Hepatocyte (in vitro differentiated cells): Measurements from ENCODE around the gene SEC61A1. TPM values are rescaled to one million over a fixed set of nuclear protein-coding genes. Genes with fewer than 3 reads are reported as not detected.

ENCODE experiments used
- DNase-seq: peaks from one replicate; pipeline ENCODE4 v3.0.0-alpha.2; 2016; ENCODE audit warnings: low spot score
- H2AFZ ChIP-seq: fragments of 200-600 bp; sonication (generic); 2 replicates; pipeline ENCODE4 v1.6.0; 2016; ENCODE audit warnings: antibody characterized with exemption, mild to moderate bottlenecking
- H3K27ac ChIP-seq: fragments of 200-600 bp; sonication (generic); 2 replicates; pipeline ENCODE4 v1.5.1; 2016; ENCODE audit warnings: mild to moderate bottlenecking
- H3K27me3 ChIP-seq: fragments of 200-600 bp; sonication (generic); 2 replicates; pipeline ENCODE4 v1.6.1; 2016
- H3K36me3 ChIP-seq: fragments of 200-600 bp; sonication (generic); replicated peaks from 2 replicates; pipeline ENCODE4 v1.5.1; 2016; ENCODE audit warnings: low read depth; ENCODE audit not compliant: insufficient read depth
- H3K4me1 ChIP-seq: fragments of 200-600 bp; sonication (generic); 2 replicates; pipeline ENCODE4 v1.5.1; 2016; ENCODE audit warnings: mild to moderate bottlenecking, moderate library complexity; ENCODE audit not compliant: insufficient read depth
- H3K4me2 ChIP-seq: fragments of 200-600 bp; sonication (generic); 2 replicates; pipeline ENCODE4 v1.6.0; 2016
- H3K4me3 ChIP-seq: fragments of 200-600 bp; sonication (generic); 2 replicates; pipeline ENCODE4 v1.5.1; 2016; ENCODE audit warnings: mild to moderate bottlenecking
- H3K79me2 ChIP-seq: fragments of 200-600 bp; sonication (generic); 2 replicates; pipeline ENCODE4 v1.6.0; 2017; ENCODE audit warnings: mild to moderate bottlenecking
- H3K9me2 ChIP-seq: fragments of 200-600 bp; sonication (generic); replicated peaks from 2 replicates; pipeline ENCODE4 v1.6.0; 2017; ENCODE audit warnings: mild to moderate bottlenecking; ENCODE audit not compliant: insufficient read depth
- H3K9me3 ChIP-seq: fragments of 200-600 bp; sonication (generic); 2 replicates; pipeline ENCODE4 v1.5.1; 2016; ENCODE audit warnings: low read depth, mild to moderate bottlenecking
- H4K20me1 ChIP-seq: fragments of 200-600 bp; sonication (generic); 2 replicates; pipeline ENCODE4 v1.6.0; 2016; ENCODE audit warnings: mild to moderate bottlenecking; ENCODE audit not compliant: insufficient read depth, poor library complexity, severe bottlenecking
- EZH2 ChIP-seq: fragments of 200-600 bp; sonication (generic); IDR thresholded peaks from 2 replicates; pipeline ENCODE4 v1.6.1; 2016; ENCODE audit warnings: antibody characterized with exemption, mild to moderate bottlenecking, borderline replicate concordance
- EZH2phosphoT487 ChIP-seq: fragments of 200-600 bp; sonication (generic); IDR thresholded peaks from one replicate; pipeline ENCODE4 v1.6.1; 2018; ENCODE audit warnings: antibody characterized with exemption, mild to moderate bottlenecking, low read depth, moderate library complexity; ENCODE audit not compliant: unreplicated experiment, severe bottlenecking
- WGBS: methylation state at CpG from one replicate; pipeline ENCODE4 v1.1.6; 2016; ENCODE audit warnings: low lambda C conversion rate; ENCODE audit errors: missing lambda C conversion rate; 5-methylcytosine and 5-hydroxymethylcytosine counted together
- polyA plus RNA-seq: library from polyadenylated mRNA; unstranded; fragments of >200 nt; fragmentation: Nextera tagmentation; extraction: Ambion mirVana; gene quantifications from 2 replicates; pipeline ENCODE4 v1.2.1, GENCODE V29; 2016
- total RNA-seq: library from RNA; depleted of rRNA; stranded (reverse); fragments of >200 nt; gene quantifications from 2 replicates; pipeline ENCODE4 v1.2.3, GENCODE V29; 2014
- TF ChIP-seq, protein P1 (sequence below): fragments of 200-600 bp; sonication (generic); IDR thresholded peaks from 2 replicates; pipeline ENCODE4 v1.5.1; 2016; ENCODE audit warnings: antibody characterized with exemption, mild to moderate bottlenecking; ENCODE audit not compliant: poor library complexity

The SEC61A1 gene
- total and polyA plus RNA-seq, 2 experiments from 2014 or later = 268 to 299 TPM

DNA sequence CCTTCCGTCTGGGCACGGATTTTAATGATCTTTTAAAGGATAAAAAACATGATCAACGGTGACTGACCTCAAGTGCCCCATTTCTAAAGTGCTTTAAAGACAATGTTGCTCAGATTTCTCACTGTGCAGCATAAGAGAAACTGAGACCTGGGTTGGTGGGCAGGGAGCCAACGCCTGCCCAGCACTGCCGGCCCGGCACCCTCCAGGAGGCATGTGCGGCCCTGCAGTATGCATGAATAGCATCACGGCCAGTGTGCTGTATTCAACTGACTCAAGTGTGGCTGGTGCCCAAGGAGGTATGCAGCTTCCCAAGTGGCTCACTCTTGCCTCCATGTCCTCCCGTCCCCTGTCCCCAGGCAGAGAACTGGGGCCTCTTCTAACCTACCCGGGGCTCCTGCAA, 30.3 kb downstream of the SEC61A1 start:
- Histone ChIP-seq H3K4me2 (no peak overlapping the region), H3K4me1 (no peaks in the 10 kb centered on the region), H2AFZ (no peak overlapping the region), H3K9me2 (no peaks in the 10 kb centered on the region), H3K36me3 (no peaks in the 10 kb centered on the region), H3K27ac (no peak overlapping the region), H3K27me3 (no peaks in the 10 kb centered on the region), H3K9me3 (no peaks in the 10 kb centered on the region), H3K4me3 (no peak overlapping the region), H3K79me2 (no peaks in the 10 kb centered on the region), H4K20me1 (peaks cover 4% of the 10 kb centered on the region)
- no peak for DNase-seq
- 96% methylated on average over 10 of the region's 10 CpGs for WGBS
- TF ChIP-seq EZH2phosphoT487 = no peak
- TF ChIP-seq, protein P1, sequence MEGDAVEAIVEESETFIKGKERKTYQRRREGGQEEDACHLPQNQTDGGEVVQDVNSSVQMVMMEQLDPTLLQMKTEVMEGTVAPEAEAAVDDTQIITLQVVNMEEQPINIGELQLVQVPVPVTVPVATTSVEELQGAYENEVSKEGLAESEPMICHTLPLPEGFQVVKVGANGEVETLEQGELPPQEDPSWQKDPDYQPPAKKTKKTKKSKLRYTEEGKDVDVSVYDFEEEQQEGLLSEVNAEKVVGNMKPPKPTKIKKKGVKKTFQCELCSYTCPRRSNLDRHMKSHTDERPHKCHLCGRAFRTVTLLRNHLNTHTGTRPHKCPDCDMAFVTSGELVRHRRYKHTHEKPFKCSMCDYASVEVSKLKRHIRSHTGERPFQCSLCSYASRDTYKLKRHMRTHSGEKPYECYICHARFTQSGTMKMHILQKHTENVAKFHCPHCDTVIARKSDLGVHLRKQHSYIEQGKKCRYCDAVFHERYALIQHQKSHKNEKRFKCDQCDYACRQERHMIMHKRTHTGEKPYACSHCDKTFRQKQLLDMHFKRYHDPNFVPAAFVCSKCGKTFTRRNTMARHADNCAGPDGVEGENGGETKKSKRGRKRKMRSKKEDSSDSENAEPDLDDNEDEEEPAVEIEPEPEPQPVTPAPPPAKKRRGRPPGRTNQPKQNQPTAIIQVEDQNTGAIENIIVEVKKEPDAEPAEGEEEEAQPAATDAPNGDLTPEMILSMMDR = no peak
- no peak for TF ChIP-seq EZH2

DNA sequence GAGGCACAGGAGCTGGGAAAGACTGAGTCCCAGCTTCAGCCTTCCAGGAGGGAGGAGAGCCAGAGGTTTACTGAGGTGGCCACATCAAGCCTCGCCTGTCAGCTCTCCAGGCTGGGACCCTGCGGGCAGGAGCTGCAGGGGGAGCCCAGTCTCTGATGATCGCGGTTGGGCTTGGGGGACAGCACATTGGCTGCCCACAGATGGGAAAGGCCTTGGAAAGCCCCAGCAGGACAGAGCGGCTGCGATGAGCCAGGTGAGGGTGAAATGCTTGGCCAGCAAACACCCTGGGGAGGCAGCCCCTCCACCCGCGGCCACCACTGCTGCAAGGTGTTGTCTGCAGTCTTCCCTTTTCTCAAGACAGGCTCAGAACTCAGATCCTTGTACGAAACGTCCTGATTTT, 31.2 kb downstream of the SEC61A1 start:
- no peak overlapping the region for H2AFZ ChIP-seq
- H3K9me2 ChIP-seq = no peaks in the 10 kb centered on the region
- H3K4me2 ChIP-seq = no peak overlapping the region
- TF ChIP-seq EZH2 (no peak), EZH2phosphoT487 (no peak)
- TF ChIP-seq, protein P1 = no peak
- H3K27me3 ChIP-seq = no peaks in the 10 kb centered on the region
- H3K4me1 ChIP-seq = no peaks in the 10 kb centered on the region
- H4K20me1 ChIP-seq = no peaks in the 10 kb centered on the region
- H3K4me3 ChIP-seq = no peak overlapping the region
- H3K79me2 ChIP-seq = no peaks in the 10 kb centered on the region
- DNase-seq = no peak
- 89% methylated on average over 10 of the region's 10 CpGs for WGBS
- no peak overlapping the region for H3K27ac ChIP-seq
- H3K36me3 ChIP-seq = no peaks in the 10 kb centered on the region
- no peaks in the 10 kb centered on the region for H3K9me3 ChIP-seq

DNA sequence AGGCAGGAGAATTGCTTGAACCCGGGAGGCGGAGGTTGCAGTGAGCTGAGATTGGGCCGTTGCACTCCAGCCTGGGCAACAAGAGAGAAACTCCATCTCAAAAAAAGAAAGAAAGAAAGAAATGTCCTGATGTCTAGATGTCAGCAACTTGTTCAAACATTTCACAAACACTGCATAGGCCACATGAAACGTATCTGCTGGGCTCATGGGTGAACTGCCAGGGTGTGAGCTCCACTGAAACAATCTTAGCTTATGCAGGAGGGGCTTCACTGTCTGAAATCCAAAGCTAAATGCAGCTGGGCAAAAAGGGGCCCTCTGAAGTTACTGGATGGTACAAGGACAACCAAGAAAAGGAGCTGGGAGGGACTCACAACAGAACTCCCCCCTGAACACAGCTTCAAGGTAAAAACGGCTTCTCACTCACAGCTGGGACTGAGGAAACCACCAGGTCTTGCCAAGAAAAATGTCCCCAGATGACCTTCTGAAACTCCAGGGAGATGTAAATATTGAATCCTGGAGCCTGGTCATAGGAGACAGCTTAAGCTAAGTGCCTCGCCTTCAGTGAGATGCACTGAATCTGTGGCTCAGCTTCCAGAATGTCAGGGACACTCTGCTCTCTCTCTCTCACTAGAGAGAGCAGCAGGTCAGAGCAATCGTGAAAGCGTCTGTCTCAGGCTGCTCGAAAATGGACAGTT, 31.9 kb downstream of the SEC61A1 start:
- H3K4me1 ChIP-seq = no peaks in the 10 kb centered on the region
- H3K36me3 ChIP-seq = no peaks in the 10 kb centered on the region

More for the DNA sequence above, 31.9 kb downstream of the SEC61A1 start:
- no peaks in the 10 kb centered on the region for H4K20me1 ChIP-seq
- H3K27ac ChIP-seq = no peak overlapping the region
- 74% methylated on average over 9 of the region's 9 CpGs for WGBS
- no peaks in the 10 kb centered on the region for H3K27me3 ChIP-seq
- no peaks in the 10 kb centered on the region for H3K9me3 ChIP-seq
- no peak overlapping the region for H3K4me2 ChIP-seq
- TF ChIP-seq EZH2phosphoT487 (no peak), EZH2 (no peak)
- TF ChIP-seq, protein P1 = no peak
- no peak for DNase-seq
- no peaks in the 10 kb centered on the region for H3K79me2 ChIP-seq
- H3K9me2 ChIP-seq = no peaks in the 10 kb centered on the region
- no peak overlapping the region for H3K4me3 ChIP-seq
- H2AFZ ChIP-seq = no peak overlapping the region
